Nephron progenitor cell (in vitro differentiated cells): ENCODE data around the gene BPIFB6.

ENCODE experiments used
- DNase-seq: peaks from one replicate; pipeline ENCODE4 v3.0.0; 2021
- H3K27ac Mint-ChIP-seq: 2 replicates; pipeline ENCODE4 v1.8.0; 2021; ENCODE audit warnings: mild to moderate bottlenecking, moderate library complexity, mixed read lengths
- H3K27me3 Mint-ChIP-seq: 2 replicates; pipeline ENCODE4 v1.8.0; 2021; ENCODE audit warnings: mild to moderate bottlenecking, low read depth, mixed read lengths; ENCODE audit not compliant: poor library complexity
- H3K36me3 Mint-ChIP-seq: 2 replicates; pipeline ENCODE4 v1.8.0; 2021; ENCODE audit warnings: low read depth, mixed read lengths
- H3K4me1 Mint-ChIP-seq: 2 replicates; pipeline ENCODE4 v1.8.0; 2021; ENCODE audit warnings: mixed read lengths
- H3K4me3 Mint-ChIP-seq: 2 replicates; pipeline ENCODE4 v1.8.0; 2021; ENCODE audit warnings: mild to moderate bottlenecking, moderate library complexity, mixed read lengths
- H3K9me3 Mint-ChIP-seq: 2 replicates; pipeline ENCODE4 v1.8.0; 2021; ENCODE audit warnings: mild to moderate bottlenecking, moderate library complexity, mixed read lengths
- CTCF ChIP-seq: fragments of 200-600 bp; sonication (generic); IDR thresholded peaks from 2 replicates; pipeline ENCODE4 v1.5.0; 2021; ENCODE audit warnings: antibody characterized with exemption

Gene BPIFB6

GRCh38 chr20:33005132-33005566 lies 26.3 kb upstream of the BPIFB6 start:
- Mint-ChIP-seq H3K9me3 (peaks cover 5% of the 10 kb centered on the region), H3K27me3 (peaks cover 21% of the 10 kb centered on the region), H3K36me3 (no peaks in the 10 kb centered on the region), H3K4me3 (no peak overlapping the region), H3K4me1 (peaks cover 22% of the 10 kb centered on the region), H3K27ac (no peak overlapping the region)
- TF ChIP-seq CTCF = peak; percentile 47
- no peak for DNase-seq

GRCh38 chr20:33005908-33006775 lies 25.3 kb upstream of the BPIFB6 start:
- H3K4me1 Mint-ChIP-seq = peaks cover 22% of the 10 kb centered on the region
- H3K27me3 Mint-ChIP-seq = peaks cover 14% of the 10 kb centered on the region
- H3K27ac Mint-ChIP-seq = no peak overlapping the region
- no peak overlapping the region for H3K4me3 Mint-ChIP-seq
- DNase-seq = no peak
- no peak for TF ChIP-seq CTCF
- H3K36me3 Mint-ChIP-seq = no peaks in the 10 kb centered on the region
- peaks cover 5% of the 10 kb centered on the region for H3K9me3 Mint-ChIP-seq

- Mint-ChIP-seq H3K4me3 (no peak overlapping the region), H3K27ac (no peak overlapping the region), H3K9me3 (peaks cover 5% of the 10 kb centered on the region), H3K4me1 (peaks cover 22% of the 10 kb centered on the region), H3K27me3 (peaks cover 13% of the 10 kb centered on the region), H3K36me3 (no peaks in the 10 kb centered on the region)
- DNase-seq = no peak
- no peak for TF ChIP-seq CTCF
Observed at GRCh38 chr20:33006776-33007375, 24.6 kb upstream of the BPIFB6 start.

GRCh38 chr20:33007376-33008335 lies 23.8 kb upstream of the BPIFB6 start, which contains the start of gene BPIFB2:
BPIFB2 (plus strand) TSS chr20:33007704; CDS start chr20:33008575, 871 bp downstream.
- no peak for DNase-seq
- no peaks in the 10 kb centered on the region for H3K36me3 Mint-ChIP-seq
- H3K4me3 Mint-ChIP-seq = no peak within 1 kb of the TSS
- peaks cover 22% of the 10 kb centered on the region for H3K4me1 Mint-ChIP-seq
- no peak within 1 kb of the TSS for H3K27ac Mint-ChIP-seq
- peaks cover 15% of the 10 kb centered on the region for H3K27me3 Mint-ChIP-seq
- TF ChIP-seq CTCF = no peak
- peaks cover 5% of the 10 kb centered on the region for H3K9me3 Mint-ChIP-seq

- no peak for TF ChIP-seq CTCF
- no peak overlapping the region for H3K4me3 Mint-ChIP-seq
- no peak for DNase-seq
- no peaks in the 10 kb centered on the region for H3K36me3 Mint-ChIP-seq
- H3K27ac Mint-ChIP-seq = peak overlapping the region; percentile 5
- H3K9me3 Mint-ChIP-seq = peaks cover 5% of the 10 kb centered on the region
- H3K4me1 Mint-ChIP-seq = peaks cover 22% of the 10 kb centered on the region
- peaks cover 20% of the 10 kb centered on the region for H3K27me3 Mint-ChIP-seq
Observed at GRCh38 chr20:33008336-33009213, 22.9 kb upstream of the BPIFB6 start.
